ENCODE data around the gene PADI4.
A peak's percentile ranks its signal among the peaks of the same experiment; 100 is the strongest.

- TF ChIP-seq HDAC6 (IDR thresholded peaks at IDR 0.05; ENCODE audit: low read depth, low read length): no peak
- TF ChIP-seq EZH2 (IDR thresholded peaks at IDR 0.05; ENCODE audit: low read depth, low read length, severe bottlenecking): no peak
- TF ChIP-seq POLR2A (IDR thresholded peaks at IDR 0.05; ENCODE audit: control extremely low read depth in 1 of 2, low read depth in 2 of 2, low read length in 2 of 2): no peak
- TF ChIP-seq CTCF (IDR thresholded peaks at IDR 0.05; ENCODE audit: control extremely low read depth in 1 of 3, insufficient read depth in 1 of 3, low read depth in 1 of 3, low read length in 3 of 3): peak; percentile 27 to 49 (median 46); a peak in 3 of 4 replicates
Measured at GRCh38 chr1:17372955-17373354, 65.0 kb downstream of the PADI4 start.

All from H1 (cell line).